Right lobe of liver (tissue), 6 donors: Measurements from ENCODE around the gene KLHDC7B. TPM values are rescaled to one million over a fixed set of nuclear protein-coding genes. Genes with fewer than 3 reads are reported as not detected.

Experiments used
- ATAC-seq, 4 donors: fragments of 200-7000 bp; cut with Tn5 transposase; one replicate each; pipeline ENCODE4 v1.9.1; 2020; ENCODE audit warnings: mild to moderate bottlenecking in 4 of 4, moderate library complexity in 4 of 4
- DNase-seq, 3 donors: peaks; one replicate each; pipeline ENCODE4 v3.0.0-alpha.2; 2020
- H3K27ac ChIP-seq, 3 donors: fragments of 200-600 bp; one replicate each; pipeline ENCODE4 v1.8.0; 2022
- H3K27me3 ChIP-seq, 2 donors: fragments of 200-600 bp; one replicate each; pipeline ENCODE4 v1.8.0; 2022
- H3K36me3 ChIP-seq, 4 donors: fragments of 200-600 bp; sonication (generic) in 1 of 4; one replicate each; pipeline versions ENCODE4 v1.5.1 to v1.8.0; 2017 to 2022; ENCODE audit warnings: control low read depth in 1 of 4
- H3K4me1 ChIP-seq, 4 donors: fragments of 200-600 bp; sonication (generic) in 1 of 4; one replicate each; pipeline versions ENCODE4 v1.5.1 to v1.8.0; 2017 to 2022; ENCODE audit warnings: control low read depth in 1 of 4
- H3K4me3 ChIP-seq, 3 donors: fragments of 200-600 bp; one replicate each; pipeline ENCODE4 v1.8.0; 2022
- H3K9me3 ChIP-seq, 4 donors: fragments of 200-600 bp; sonication (generic) in 1 of 4; one replicate each; pipeline versions ENCODE4 v1.5.1 to v1.8.0; 2017 to 2022; ENCODE audit warnings: control low read depth in 1 of 4
- POLR2A ChIP-seq: fragments of 450-650 bp; IDR thresholded peaks from one replicate; pipeline ENCODE4 v1.6.1; 2017; ENCODE audit warnings: antibody characterized with exemption, mild to moderate bottlenecking
- WGBS: methylation state at CpG from one replicate; pipeline ENCODE4 v1.1.6; 2018; ENCODE audit warnings: low coverage, low lambda C conversion rate; ENCODE audit not compliant: insufficient coverage; ENCODE audit errors: missing lambda C conversion rate; 5-methylcytosine and 5-hydroxymethylcytosine counted together
- intact Hi-C, 2 donors: fragments of 100-400 bp; cut with DNase I; formaldehyde crosslinking; loops; one replicate each; pipeline versions ENCODE4 v1.11.2 to v1.14.1; 2022
- total RNA-seq, 6 experiments: library from RNA; depleted of rRNA in 2 of 6; stranded (reverse); fragments of >200 nt in 2 of 6; fragmentation: NEBNext Ultra II Directional in 3 of 6; extraction: Animal tissue kit (Norgen Biotek cat#: 25700) in 3 of 6; gene quantifications; one replicate each; pipeline versions ENCODE4 v1.1.0 to v1.2.4, GENCODE V29; 2016 to 2023
- TF ChIP-seq, protein P1 (sequence below), 4 donors: fragments of 200-600 bp in 3 of 4; fragments of 450-650 bp in 1 of 4; IDR thresholded peaks; one replicate each; pipeline versions ENCODE4 v1.5.1 to v1.8.0; 2016 to 2022; ENCODE audit warnings: antibody characterized with exemption in 4 of 4, mild to moderate bottlenecking in 2 of 4
- donor health status: DM: no; HTN: yes; CAD: no.
- donor health status: DM: no; HTN: no; CAD: no.
- donor health status: DM: no; HTN: no; CAD: no.
- donor health status: DM: no; HTN: yes; CAD: no.
- donor health status: DM: no; HTN: yes; CAD: no.

Gene KLHDC7B
- total RNA-seq, 6 experiments from 2014 or later = 0.07 to 1.4 (median 0.62) TPM; not detected in 2

DNA sequence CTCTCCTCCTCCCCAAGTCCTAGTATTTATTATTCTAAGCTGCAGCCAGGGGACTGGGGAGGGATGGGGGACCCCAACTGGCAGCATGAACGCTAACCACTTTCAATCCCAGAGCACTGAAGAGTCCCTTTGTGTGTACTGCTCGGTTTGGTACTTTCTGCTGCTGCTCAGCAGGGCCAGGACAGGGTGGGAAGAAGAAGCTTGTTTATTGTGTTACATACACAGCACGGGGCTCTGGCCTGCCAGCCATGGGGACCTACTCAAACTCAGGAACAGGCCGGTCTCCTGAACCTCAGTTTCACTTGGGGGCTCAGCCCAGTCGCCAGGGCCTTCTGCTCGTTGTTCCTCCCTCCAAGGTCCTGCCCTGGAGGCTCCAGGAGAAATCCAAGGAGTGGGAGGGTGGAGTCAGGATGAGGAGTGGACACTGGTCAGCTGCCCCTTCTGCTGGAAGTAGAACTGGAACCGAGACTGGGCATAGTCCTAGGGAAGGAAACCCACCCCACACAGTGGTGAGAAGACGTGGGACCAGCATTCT is 33.1 kb downstream of the KLHDC7B start:
- Histone ChIP-seq H3K36me3 (peaks cover 0 to 4% (median 0%) of the 10 kb centered on the region in 4 donors), H3K4me3 (no peak overlapping the region), H3K27me3 (no peaks in the 10 kb centered on the region), H3K9me3 (no peaks in the 10 kb centered on the region), H3K27ac (no peak overlapping the region), H3K4me1 (peaks cover 0 to 10% (median 0%) of the 10 kb centered on the region in 4 donors)
- WGBS = no CpG with 5 or more reads among the region's 8 CpGs
- DNase-seq (no peak), ATAC-seq (no peak)
- TF ChIP-seq POLR2A = no peak
- TF ChIP-seq, protein P1, sequence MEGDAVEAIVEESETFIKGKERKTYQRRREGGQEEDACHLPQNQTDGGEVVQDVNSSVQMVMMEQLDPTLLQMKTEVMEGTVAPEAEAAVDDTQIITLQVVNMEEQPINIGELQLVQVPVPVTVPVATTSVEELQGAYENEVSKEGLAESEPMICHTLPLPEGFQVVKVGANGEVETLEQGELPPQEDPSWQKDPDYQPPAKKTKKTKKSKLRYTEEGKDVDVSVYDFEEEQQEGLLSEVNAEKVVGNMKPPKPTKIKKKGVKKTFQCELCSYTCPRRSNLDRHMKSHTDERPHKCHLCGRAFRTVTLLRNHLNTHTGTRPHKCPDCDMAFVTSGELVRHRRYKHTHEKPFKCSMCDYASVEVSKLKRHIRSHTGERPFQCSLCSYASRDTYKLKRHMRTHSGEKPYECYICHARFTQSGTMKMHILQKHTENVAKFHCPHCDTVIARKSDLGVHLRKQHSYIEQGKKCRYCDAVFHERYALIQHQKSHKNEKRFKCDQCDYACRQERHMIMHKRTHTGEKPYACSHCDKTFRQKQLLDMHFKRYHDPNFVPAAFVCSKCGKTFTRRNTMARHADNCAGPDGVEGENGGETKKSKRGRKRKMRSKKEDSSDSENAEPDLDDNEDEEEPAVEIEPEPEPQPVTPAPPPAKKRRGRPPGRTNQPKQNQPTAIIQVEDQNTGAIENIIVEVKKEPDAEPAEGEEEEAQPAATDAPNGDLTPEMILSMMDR (IDR thresholded peaks at IDR 0.05) = no peak
- intact Hi-C loops = no loop called here

DNA sequence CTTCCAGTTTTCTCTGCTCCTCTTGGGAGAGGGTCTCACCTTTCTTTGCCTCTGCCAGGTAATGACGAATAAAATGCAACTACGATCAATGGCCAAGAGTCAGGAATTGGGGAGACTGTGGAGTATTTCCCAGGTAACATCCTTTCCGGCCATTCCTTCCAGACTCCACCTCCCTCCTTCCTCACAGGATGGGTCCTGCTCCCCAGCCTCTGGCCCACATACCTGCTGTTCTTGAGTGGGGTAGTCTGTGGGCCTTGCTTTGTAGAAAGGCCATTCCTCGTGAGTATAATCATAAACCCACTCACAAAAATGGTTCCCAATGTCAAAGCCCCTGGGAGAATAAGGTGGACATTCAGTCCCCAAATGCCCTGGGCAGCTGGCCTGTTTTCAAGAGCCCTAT is 34.1 kb downstream of the KLHDC7B start:
- no peaks in the 10 kb centered on the region for H3K27me3 ChIP-seq
- H3K36me3 ChIP-seq = peaks cover 0 to 4% (median 0%) of the 10 kb centered on the region in 4 donors
- H3K27ac ChIP-seq = no peak overlapping the region
- intact Hi-C loops = no loop called here
- no peak overlapping the region for H3K4me3 ChIP-seq
- ATAC-seq = no peak
- no peak for DNase-seq
- 90% methylated on average over 3 of the region's 4 CpGs for WGBS
- H3K4me1 ChIP-seq = peaks cover 0 to 11% (median 0%) of the 10 kb centered on the region in 4 donors
- H3K9me3 ChIP-seq = no peaks in the 10 kb centered on the region
- TF ChIP-seq, protein P1 (IDR thresholded peaks at IDR 0.05) = no peak
- TF ChIP-seq POLR2A = no peak

DNA sequence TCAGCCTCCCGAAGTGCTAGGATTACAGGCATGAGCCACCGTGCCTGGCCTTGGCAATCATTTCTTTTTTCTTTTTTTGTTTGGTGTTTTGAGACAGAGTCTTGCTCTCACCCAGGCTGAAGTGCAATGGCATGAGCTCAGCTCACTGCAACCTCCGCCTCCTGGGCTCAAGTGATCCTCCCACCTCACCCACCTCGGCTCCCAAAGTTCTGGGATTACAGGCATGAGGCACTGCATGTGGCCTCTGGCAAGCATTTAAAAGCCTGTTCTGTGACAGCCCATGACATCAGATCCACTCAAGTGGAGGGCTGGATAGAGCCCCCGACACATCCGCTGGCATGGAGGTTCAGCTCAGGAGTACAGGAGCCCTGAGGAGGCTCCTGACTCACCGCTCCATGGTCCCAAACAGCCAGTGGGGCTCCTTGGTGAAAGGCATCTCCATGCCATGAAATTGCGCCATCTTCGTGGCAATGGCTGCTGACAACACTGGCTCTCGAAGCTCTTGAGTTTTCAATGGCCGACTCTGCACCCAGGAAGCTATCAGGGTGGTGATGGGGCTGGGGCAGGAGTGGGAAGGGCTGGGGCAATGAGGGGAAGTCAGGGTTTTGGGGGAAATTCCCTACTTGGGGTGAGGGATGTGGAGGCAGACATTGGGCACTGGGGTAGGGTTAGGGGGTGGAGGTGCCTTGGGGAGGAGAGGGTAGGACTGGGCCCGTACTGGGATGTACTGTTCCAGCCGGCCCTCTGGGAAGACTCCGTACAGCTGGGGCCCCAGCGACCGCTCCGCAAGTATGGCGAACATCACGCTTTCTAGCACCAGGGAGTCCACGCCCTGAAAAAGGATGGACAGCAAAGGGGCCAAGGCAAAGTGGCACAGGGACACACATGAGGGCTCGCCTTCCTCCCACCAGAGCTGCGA is 35.6 kb downstream of the KLHDC7B start:
- H3K4me1 ChIP-seq = peaks cover 0 to 11% (median 0%) of the 10 kb centered on the region in 4 donors
- peak overlapping the region in 1 of 3 donors; percentile 92 for H3K27ac ChIP-seq
- no peak for TF ChIP-seq POLR2A
- TF ChIP-seq, protein P1 (IDR thresholded peaks at IDR 0.05) = no peak
- ATAC-seq = no peak
- intact Hi-C loops = no loop called here
- peaks cover 0 to 4% (median 0%) of the 10 kb centered on the region in 4 donors for H3K36me3 ChIP-seq
- peak in 2 of 3 donors; percentile 21 to 43 for DNase-seq
- peak overlapping the region; percentile 69 to 96 (median 91) for H3K4me3 ChIP-seq
- WGBS = 92% methylated on average over 2 of the region's 22 CpGs
- no peaks in the 10 kb centered on the region for H3K27me3 ChIP-seq
- no peaks in the 10 kb centered on the region for H3K9me3 ChIP-seq

DNA sequence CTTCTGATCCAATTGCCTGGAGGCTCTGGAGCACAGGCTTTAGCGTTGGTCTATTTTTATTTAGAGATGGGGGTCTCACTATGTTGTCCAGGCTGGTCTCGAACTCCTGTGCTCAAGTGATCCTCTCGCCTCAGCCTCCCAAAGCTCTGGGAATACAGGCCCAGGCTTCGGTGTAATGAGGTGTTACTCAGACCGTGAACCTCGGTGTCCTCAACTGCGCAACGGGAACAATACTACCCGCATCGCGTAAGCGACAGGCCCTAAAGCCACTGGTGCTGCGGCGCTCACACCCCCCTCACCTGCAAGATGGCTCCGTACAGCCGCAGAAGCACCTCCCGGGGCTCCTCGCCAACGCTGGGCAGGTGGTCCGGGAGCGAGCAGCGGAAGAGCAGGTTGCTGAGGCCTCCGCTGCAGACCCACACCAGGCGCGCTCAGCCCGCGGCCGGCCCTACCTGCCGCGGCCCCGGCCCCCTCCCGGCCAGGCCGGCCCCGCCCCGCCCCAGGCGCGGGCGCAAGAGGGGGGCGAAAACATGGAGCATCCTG is 36.3 kb downstream of the KLHDC7B start:
- Histone ChIP-seq H3K4me3 (peak overlapping the region; percentile 69 to 96 (median 91)), H3K4me1 (peaks cover 0 to 11% (median 0%) of the 10 kb centered on the region in 4 donors), H3K36me3 (peaks cover 0 to 4% (median 0%) of the 10 kb centered on the region in 4 donors), H3K27ac (peak overlapping the region; percentile 92 to 99 (median 94)), H3K27me3 (no peaks in the 10 kb centered on the region), H3K9me3 (no peaks in the 10 kb centered on the region)
- no peak for TF ChIP-seq POLR2A
- TF ChIP-seq, protein P1 (IDR thresholded peaks at IDR 0.05) = no peak
- ATAC-seq (no peak), DNase-seq (no peak)
- no CpG with 5 or more reads among the region's 39 CpGs for whole genome bisulfite sequencing
- intact Hi-C loops = no loop called here
